Lung microvascular endothelial cell (primary cell): ENCODE results near the gene ACVR1. TPM values are rescaled to one million over a fixed set of nuclear protein-coding genes. Genes with fewer than 3 reads are reported as not detected.
"Not testable (repeated sequence)": the region's sequence is repeated elsewhere in the genome, so short reads cannot be mapped to it uniquely, and the experiment has no call there.

Experiments used
- DNase-seq, 2 donors: peaks; one replicate each; pipeline versions ENCODE4 v3.0.0 to v3.0.0-alpha.2; 2010; ENCODE audit warnings: low read depth in 2 of 2
- total RNA-seq: library from RNA; depleted of rRNA; stranded (reverse); fragments of >200 nt; gene quantifications from 2 replicates; pipeline ENCODE4 v1.2.1, GENCODE V29; 2014

Gene ACVR1
- total RNA-seq, 1 donor from 2014 or later = 13.3 TPM

DNA sequence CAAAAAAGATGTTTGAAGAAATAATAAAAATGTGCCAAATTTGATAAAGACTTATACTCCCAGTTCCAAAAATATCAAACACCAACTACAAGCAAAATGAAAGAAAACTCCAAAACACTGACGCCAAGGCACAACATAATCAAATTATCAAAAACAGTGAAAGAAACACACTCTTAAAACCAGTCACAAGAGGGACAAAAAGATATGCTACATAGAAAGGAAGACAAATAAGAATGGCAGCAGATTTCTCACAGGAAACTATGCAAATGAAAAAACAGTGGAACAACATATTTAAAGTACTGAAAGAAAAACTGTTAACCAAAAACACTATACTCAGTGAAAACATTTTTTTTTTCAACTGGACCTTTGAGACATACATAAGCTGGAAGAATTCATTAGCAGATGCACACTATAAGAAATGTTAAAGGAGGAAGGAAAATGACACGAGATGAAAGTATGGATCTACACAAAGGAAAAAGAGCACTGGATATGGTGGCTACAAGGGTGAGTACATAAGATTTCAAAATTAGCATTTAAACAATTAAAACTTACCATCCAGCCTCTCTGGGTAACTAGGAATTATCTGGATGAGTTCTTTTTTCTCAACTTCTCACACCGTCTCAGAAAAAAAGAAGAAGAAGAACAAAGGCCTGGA lies 153.4 kb downstream of the ACVR1 start:
- DNase-seq = peak; percentile 6 to 8

DNA sequence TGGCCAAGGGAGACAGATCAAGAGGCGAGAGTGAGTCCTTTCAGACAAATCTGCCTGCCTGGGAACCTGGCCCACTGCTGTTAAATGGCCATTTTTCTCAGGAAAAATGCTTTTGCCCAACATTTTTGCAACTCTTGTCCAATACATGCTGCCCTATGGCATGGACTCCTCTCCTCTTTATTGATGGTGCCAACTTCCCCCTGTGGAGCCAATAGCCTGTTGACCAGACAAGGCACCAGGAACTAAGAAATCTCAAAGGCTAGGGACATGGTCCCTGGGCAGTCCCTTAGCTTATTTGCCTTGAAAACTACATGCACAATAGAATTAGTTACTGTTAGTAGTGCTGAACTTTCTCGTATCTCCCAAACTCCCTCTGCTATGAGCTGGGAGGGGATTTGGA lies 155.6 kb downstream of the ACVR1 start:
- no peak for DNase-seq

DNA sequence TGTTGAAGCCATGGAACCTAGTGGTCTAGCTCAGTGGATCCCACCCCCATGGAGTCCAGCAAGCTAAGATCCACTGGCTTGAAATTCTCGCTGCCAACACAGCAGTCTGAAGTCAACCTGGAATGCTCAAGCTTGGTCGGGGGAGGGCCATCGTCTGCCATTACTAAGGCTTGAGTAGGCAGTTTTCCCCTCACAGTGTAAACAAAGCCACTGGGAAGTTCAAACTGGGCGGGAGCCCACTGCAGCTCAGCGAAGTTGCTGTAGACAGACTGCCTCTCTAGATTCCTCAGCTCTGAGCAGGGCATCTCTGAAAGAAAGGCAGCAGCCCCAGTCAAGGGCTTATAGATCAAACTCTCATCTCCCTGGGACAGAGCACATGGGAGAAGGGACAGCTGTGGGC lies 171.5 kb downstream of the ACVR1 start:
- not testable (repeated sequence) for DNase-seq

DNA sequence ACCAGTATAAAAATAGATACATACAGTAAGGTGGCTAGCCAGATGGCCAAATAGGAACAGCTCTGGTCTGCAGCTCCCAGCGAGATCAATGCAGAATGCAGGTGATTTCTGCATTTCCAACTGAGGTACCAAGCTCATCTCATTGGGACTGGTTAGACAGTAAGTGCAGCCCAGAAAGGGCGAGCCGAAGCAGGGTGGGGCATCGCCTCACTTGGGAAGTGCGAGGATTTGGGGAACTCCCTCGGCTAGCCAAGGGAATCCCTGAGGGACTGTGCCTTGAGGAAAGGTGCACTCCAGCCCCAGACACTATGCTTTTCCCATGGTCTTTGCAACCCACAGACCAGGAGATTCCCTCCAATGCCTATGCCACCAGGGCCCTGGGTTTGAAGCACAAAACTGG lies 172.0 kb downstream of the ACVR1 start:
- not testable (repeated sequence) for DNase-seq

DNA sequence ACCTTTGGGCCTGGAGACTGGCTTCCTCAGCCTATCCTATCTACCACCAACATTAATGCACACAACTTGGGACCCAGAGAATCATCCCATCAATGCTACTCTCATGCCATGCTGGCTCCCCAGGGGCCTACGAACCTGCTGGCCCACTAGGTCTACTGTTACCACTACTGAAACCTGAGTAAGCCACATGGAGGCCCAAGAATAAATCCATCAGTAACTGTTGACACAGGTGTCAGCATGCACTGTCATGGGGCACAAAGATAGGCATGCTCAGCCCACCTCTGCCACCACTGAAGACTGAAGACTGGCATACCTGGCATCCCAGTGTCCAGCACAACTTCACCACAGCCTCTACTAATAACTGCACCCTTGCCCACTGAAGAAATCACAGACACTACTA lies 176.3 kb downstream of the ACVR1 start:
- DNase-seq = no peak

DNA sequence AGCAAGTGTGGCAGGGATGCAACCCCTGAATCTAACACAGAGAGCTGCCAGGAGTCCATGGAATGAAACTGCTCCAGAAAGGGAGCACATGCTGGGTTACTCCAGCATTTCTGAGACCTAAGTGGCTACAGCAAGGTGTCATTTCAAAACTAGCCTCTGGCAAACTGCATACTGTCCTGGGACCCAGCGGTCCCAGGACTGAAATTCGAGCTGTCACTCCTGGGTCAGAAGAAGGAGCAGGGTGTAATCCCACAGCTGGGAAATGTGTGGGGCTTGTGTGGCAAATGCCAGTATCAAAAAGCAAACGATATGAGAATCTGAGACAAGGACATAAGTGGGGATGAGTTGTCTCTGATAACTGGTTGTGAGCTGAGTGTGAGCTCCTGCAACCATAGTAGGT lies 177.1 kb downstream of the ACVR1 start:
- DNase-seq = no peak

DNA sequence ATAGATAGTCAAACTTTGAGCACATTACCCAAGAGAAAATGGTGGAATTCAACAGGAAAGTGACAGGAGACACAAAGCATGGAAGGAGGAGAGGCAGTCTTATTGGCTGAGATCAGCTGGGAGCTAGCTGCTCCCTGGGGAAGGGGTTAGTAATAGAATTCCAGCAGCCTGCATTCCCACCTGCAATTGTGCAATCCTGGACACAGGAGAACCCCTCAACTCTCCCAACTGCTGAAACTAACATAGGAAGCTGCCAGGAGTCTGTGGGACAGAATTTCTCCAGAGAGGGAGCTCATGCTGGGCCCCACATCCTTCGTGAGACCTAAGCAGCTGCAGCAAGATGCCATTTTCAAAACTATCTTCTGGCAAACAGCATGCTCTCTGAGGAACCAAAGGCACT lies 177.7 kb downstream of the ACVR1 start:
- no peak for DNase-seq

DNA sequence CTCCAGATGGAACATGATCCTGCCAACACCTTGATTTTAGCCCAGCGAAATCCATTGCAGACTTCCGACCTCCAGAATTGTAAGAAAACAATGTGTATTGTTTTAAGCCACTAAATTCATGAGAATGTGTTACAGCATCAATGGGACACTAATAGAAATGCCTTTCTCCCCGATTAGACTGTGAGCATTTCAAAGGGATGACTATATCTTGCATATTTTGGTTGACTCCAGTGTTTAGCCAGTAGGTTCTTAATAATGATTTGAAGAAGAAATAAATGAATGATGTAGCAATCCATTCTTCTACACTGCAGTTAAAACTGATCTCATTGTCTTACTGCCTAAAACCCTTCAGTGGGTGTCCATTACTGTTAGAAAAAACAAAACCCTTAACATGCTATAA lies 180.1 kb downstream of the ACVR1 start:
- DNase-seq = no peak

DNA sequence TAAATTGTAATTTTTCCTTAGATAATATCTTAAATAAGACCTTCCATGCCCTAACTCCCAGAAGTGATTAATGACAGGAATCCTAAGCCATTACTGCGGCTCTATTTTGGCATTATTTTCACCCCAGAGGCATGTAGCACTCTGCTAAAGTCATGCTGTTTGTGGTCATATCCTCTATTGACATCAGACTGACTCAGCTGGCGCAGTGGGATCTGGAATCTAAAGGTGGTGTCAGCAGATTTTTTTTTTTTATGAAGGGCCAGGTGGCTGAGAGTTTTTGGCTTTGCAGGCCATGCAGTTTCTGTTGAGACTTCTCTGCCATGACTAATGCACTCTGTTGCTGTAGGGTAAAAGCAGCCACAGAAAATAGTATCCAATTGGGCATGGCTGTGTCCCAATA lies 183.4 kb downstream of the ACVR1 start:
- DNase-seq = peak in 1 of 2 donors; percentile 68

DNA sequence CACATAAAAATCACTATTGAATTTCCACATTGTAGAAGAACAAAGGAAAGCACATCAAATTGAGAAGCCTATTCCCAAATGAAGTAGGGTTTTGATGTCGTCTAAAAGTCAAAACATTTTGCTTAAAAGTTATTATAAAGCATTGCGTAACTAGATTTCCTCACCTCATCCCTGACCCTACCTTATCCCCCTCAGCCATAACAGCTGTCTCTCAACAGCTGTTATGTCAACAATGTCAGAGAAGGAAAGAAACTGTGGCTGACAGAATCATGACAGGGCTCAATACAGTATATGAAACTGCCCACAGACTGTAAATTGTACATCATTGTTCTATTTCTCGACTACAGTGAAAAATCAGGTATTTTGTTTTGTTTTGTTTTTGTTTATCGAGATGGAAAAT lies 184.4 kb downstream of the ACVR1 start:
- DNase-seq = peak in 1 of 2 donors; percentile 3

DNA sequence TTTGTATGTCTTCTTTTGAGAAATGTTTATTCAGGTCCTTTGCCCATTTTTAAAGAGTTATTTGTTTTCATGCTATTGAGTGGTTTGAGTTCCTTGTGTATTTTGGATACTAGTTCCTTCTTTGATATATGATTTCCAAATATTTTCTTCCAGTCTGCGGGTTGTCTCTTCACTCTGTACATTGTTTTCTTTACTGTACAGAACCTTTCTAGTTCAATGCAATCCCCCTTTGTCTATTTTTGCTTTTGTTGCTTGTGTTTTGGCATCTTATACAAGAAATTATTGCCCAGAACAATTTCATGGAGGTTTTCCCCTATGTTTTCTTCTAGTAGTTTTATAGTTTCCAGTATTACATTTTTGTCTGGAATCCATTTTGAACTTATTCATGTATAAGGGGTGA lies 185.0 kb downstream of the ACVR1 start:
- DNase-seq = no peak

Other genes with a start within 250 kb of the ACVR1 start
- gene ACVR1C, start 247.5 kb downstream of the ACVR1 start, total RNA-seq = not detected in 2 replicates
- gene UPP2, start 225.5 kb upstream of the ACVR1 start, total RNA-seq = not detected in 2 replicates